ENCODE measurements around the gene GJA9.

- TF ChIP-seq, protein P1, sequence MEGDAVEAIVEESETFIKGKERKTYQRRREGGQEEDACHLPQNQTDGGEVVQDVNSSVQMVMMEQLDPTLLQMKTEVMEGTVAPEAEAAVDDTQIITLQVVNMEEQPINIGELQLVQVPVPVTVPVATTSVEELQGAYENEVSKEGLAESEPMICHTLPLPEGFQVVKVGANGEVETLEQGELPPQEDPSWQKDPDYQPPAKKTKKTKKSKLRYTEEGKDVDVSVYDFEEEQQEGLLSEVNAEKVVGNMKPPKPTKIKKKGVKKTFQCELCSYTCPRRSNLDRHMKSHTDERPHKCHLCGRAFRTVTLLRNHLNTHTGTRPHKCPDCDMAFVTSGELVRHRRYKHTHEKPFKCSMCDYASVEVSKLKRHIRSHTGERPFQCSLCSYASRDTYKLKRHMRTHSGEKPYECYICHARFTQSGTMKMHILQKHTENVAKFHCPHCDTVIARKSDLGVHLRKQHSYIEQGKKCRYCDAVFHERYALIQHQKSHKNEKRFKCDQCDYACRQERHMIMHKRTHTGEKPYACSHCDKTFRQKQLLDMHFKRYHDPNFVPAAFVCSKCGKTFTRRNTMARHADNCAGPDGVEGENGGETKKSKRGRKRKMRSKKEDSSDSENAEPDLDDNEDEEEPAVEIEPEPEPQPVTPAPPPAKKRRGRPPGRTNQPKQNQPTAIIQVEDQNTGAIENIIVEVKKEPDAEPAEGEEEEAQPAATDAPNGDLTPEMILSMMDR (IDR thresholded peaks at IDR 0.05) = no peak
- TF ChIP-seq POLR2A (IDR thresholded peaks at IDR 0.05) (no peak), POLR2AphosphoS5 (IDR thresholded peaks at IDR 0.05) (no peak)
Measured at GRCh38 chr1:38929054-38929453, 47.7 kb upstream of the GJA9 start.
